ENCODE measurements around the gene COBL.

COBL gene

GRCh38 chr7:51327287-51327717 lies 10.7 kb upstream of the COBL start:
- no peak for DNase-seq

- no peak for DNase-seq
Measured at GRCh38 chr7:51326656-51327286, 10.2 kb upstream of the COBL start.

- DNase-seq, result no peak
Measured at GRCh38 chr7:51325908-51326307, 9.3 kb upstream of the COBL start.

- no peak for DNase-seq
Measured at GRCh38 chr7:51325261-51325676, 8.7 kb upstream of the COBL start.

GRCh38 chr7:51324206-51324898 lies 7.7 kb upstream of the COBL start:
- no peak for DNase-seq

GRCh38 chr7:51321961-51322515 lies 5.4 kb upstream of the COBL start:
- DNase-seq, result no peak

- no peak for DNase-seq
Measured at GRCh38 chr7:51318886-51319579, 2.4 kb upstream of the COBL start.

- no peak for DNase-seq
Measured at GRCh38 chr7:51318001-51318400, 1.4 kb upstream of the COBL start.

- no peak for DNase-seq
Measured at GRCh38 chr7:51317582-51317910, 937 bp upstream of the COBL start.

- DNase-seq, result peak; percentile 24
Measured at GRCh38 chr7:51316262-51316665, 345 bp downstream of the COBL start.

- DNase-seq, result no peak
Measured at GRCh38 chr7:51315393-51316261, 982 bp downstream of the COBL start.

GRCh38 chr7:51314726-51315125 lies 1.9 kb downstream of the COBL start:
- no peak for DNase-seq

GRCh38 chr7:51313738-51314425 lies 2.7 kb downstream of the COBL start:
- no peak for DNase-seq

GRCh38 chr7:51312951-51313737 lies 3.5 kb downstream of the COBL start:
- no peak for DNase-seq

- no peak for DNase-seq
Measured at GRCh38 chr7:51311166-51311565, 5.4 kb downstream of the COBL start.

- no peak for DNase-seq
Measured at GRCh38 chr7:51310131-51310583, 6.5 kb downstream of the COBL start.

GRCh38 chr7:51309361-51310130 lies 7.1 kb downstream of the COBL start:
- no peak for DNase-seq

GRCh38 chr7:51308696-51309095 lies 7.9 kb downstream of the COBL start:
- DNase-seq, result no peak

- no peak for DNase-seq
Measured at GRCh38 chr7:51308265-51308664, 8.3 kb downstream of the COBL start.

GRCh38 chr7:51307651-51308210 lies 8.9 kb downstream of the COBL start:
- no peak for DNase-seq
